Sigmoid colon (tissue), 7 donors: ENCODE data around the gene ADARB2. TPM values are rescaled to one million over a fixed set of nuclear protein-coding genes. Genes with fewer than 3 reads are reported as not detected.
"Not testable (repeated sequence)": the region's sequence is repeated elsewhere in the genome, so short reads cannot be mapped to it uniquely, and the experiment has no call there.

Experiments used
- DNase-seq: peaks from one replicate; pipeline ENCODE4 v3.0.0-alpha.2; 2019
- H3K27ac ChIP-seq, 4 donors: fragments of 200-600 bp; sonication (generic); one replicate each; pipeline ENCODE4 v1.5.1; 2016 to 2019; ENCODE audit warnings: mild to moderate bottlenecking in 1 of 4
- H3K27me3 ChIP-seq, 3 donors: fragments of 200-600 bp; sonication (generic); one replicate each; pipeline ENCODE4 v1.5.1; 2019; ENCODE audit warnings: mild to moderate bottlenecking in 1 of 3
- H3K36me3 ChIP-seq, 4 donors: fragments of 200-600 bp; sonication (generic); one replicate each; pipeline ENCODE4 v1.5.1; 2016 to 2019
- H3K4me1 ChIP-seq, 4 donors: fragments of 200-600 bp; sonication (generic); one replicate each; pipeline ENCODE4 v1.5.1; 2017 to 2019
- H3K4me3 ChIP-seq, 4 donors: fragments of 200-600 bp; sonication (generic); one replicate each; pipeline ENCODE4 v1.5.1; 2017 to 2019; ENCODE audit warnings: mild to moderate bottlenecking in 2 of 4, moderate library complexity in 1 of 4
- H3K9me3 ChIP-seq, 4 donors: fragments of 200-600 bp in 3 of 4; sonication (generic) in 3 of 4; one replicate each; pipeline versions ENCODE4 v1.5.1 to v1.6.1; 2013 to 2019
- EP300 ChIP-seq, 4 donors: sonication (generic); formaldehyde crosslinking; IDR thresholded peaks; one replicate each; pipeline ENCODE4 v1.6.1; 2017; ENCODE audit warnings: antibody characterized with exemption in 4 of 4
- POLR2A ChIP-seq, 2 donors: fragments of 450-650 bp; IDR thresholded peaks; one replicate each; pipeline ENCODE4 v1.6.1; 2016; ENCODE audit warnings: antibody characterized with exemption in 2 of 2, mild to moderate bottlenecking in 2 of 2, moderate library complexity in 2 of 2
- POLR2AphosphoS5 ChIP-seq, 4 donors: sonication (generic); formaldehyde crosslinking; IDR thresholded peaks; one replicate each; pipeline ENCODE4 v1.6.1; 2017; ENCODE audit warnings: antibody characterized with exemption in 4 of 4
- WGBS, 2 donors: extraction: QIAGEN DNeasy Blood & Tissue Kit; methylation state at CpG; one replicate each; pipeline ENCODE4 v1.1.7; 2013; 5-methylcytosine and 5-hydroxymethylcytosine counted together
- intact Hi-C: fragments of 100-400 bp; cut with DNase I; formaldehyde crosslinking; loops from one replicate; pipeline ENCODE4 v1.15.1; 2023
- polyA plus RNA-seq, 3 donors: library from polyadenylated mRNA; stranded (reverse); fragments of 200-250 nt; gene quantifications; one replicate each; pipeline ENCODE4 v1.2.3, GENCODE V29; 2013
- total RNA-seq, 4 donors: library from RNA; depleted of rRNA; stranded (reverse); fragments of >200 nt; gene quantifications; one replicate each; pipeline ENCODE4 v1.1.0, GENCODE V29; 2016
- TF ChIP-seq, protein P1 (sequence below), 4 experiments: fragments of 450-650 bp in 3 of 4; fragments of 200-600 bp in 1 of 4; IDR thresholded peaks; one replicate each; pipeline ENCODE4 v1.5.1; 2016 to 2019; ENCODE audit warnings: antibody characterized with exemption in 4 of 4, mild to moderate bottlenecking in 3 of 4, moderate library complexity in 2 of 4
- donor health status: healthy with polysubstance abuse.
- donor health status: Bipolar disorder and iron deficiency.
- donor health status: healthy.

The ADARB2 gene
- total and polyA plus RNA-seq, 7 donors = 0.60 to 5.9 (median 3.5) TPM; not detected in 1

GRCh38 chr10:1328981-1329614 lies 408.2 kb downstream of the ADARB2 start:
- TF ChIP-seq POLR2A (IDR thresholded peaks at IDR 0.05) (no peak), POLR2AphosphoS5 (IDR thresholded peaks at IDR 0.05) (no peak), EP300 (IDR thresholded peaks at IDR 0.05) (no peak)
- TF ChIP-seq, protein P1, sequence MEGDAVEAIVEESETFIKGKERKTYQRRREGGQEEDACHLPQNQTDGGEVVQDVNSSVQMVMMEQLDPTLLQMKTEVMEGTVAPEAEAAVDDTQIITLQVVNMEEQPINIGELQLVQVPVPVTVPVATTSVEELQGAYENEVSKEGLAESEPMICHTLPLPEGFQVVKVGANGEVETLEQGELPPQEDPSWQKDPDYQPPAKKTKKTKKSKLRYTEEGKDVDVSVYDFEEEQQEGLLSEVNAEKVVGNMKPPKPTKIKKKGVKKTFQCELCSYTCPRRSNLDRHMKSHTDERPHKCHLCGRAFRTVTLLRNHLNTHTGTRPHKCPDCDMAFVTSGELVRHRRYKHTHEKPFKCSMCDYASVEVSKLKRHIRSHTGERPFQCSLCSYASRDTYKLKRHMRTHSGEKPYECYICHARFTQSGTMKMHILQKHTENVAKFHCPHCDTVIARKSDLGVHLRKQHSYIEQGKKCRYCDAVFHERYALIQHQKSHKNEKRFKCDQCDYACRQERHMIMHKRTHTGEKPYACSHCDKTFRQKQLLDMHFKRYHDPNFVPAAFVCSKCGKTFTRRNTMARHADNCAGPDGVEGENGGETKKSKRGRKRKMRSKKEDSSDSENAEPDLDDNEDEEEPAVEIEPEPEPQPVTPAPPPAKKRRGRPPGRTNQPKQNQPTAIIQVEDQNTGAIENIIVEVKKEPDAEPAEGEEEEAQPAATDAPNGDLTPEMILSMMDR (IDR thresholded peaks at IDR 0.05) = no peak
- no peak for DNase-seq
- 61 to 84% methylated on average over 5 of the region's 5 CpGs for WGBS, 2 donors
- H3K9me3 ChIP-seq = peaks cover 0 to 2% (median 0%) of the 10 kb centered on the region in 4 donors
- H3K36me3 ChIP-seq = no peaks in the 10 kb centered on the region
- H3K4me3 ChIP-seq = no peak overlapping the region
- no peaks in the 10 kb centered on the region for H3K4me1 ChIP-seq
- no peak overlapping the region for H3K27ac ChIP-seq
- H3K27me3 ChIP-seq = peaks cover 0 to 7% (median 0%) of the 10 kb centered on the region in 3 donors
- intact Hi-C loops = no loop called here

GRCh38 chr10:1328161-1328823 lies 409.0 kb downstream of the ADARB2 start:
- H3K27me3 ChIP-seq = peaks cover 0 to 7% (median 0%) of the 10 kb centered on the region in 3 donors
- H3K9me3 ChIP-seq = peaks cover 0 to 2% (median 0%) of the 10 kb centered on the region in 4 donors
- DNase-seq = no peak
- H3K4me3 ChIP-seq = no peak overlapping the region
- H3K36me3 ChIP-seq = no peaks in the 10 kb centered on the region
- H3K27ac ChIP-seq = no peak overlapping the region
- 53 to 80% methylated on average over 15 of the region's 15 CpGs for WGBS, 2 donors
- TF ChIP-seq EP300 (IDR thresholded peaks at IDR 0.05) (no peak), POLR2A (IDR thresholded peaks at IDR 0.05) (no peak), POLR2AphosphoS5 (IDR thresholded peaks at IDR 0.05) (no peak)
- TF ChIP-seq, protein P1 (IDR thresholded peaks at IDR 0.05) = no peak
- intact Hi-C loops = no loop called here
- H3K4me1 ChIP-seq = no peaks in the 10 kb centered on the region

GRCh38 chr10:1327759-1328158 lies 409.6 kb downstream of the ADARB2 start:
- Histone ChIP-seq H3K4me1 (no peaks in the 10 kb centered on the region), H3K27me3 (peaks cover 0 to 7% (median 0%) of the 10 kb centered on the region in 3 donors), H3K27ac (no peak overlapping the region), H3K9me3 (peaks cover 0 to 2% (median 0%) of the 10 kb centered on the region in 4 donors), H3K36me3 (no peaks in the 10 kb centered on the region), H3K4me3 (no peak overlapping the region)
- no peak for DNase-seq
- WGBS, 2 donors = 95 to 97% methylated on average over 15 of the region's 15 CpGs
- intact Hi-C loops = no loop called here
- TF ChIP-seq EP300 (IDR thresholded peaks at IDR 0.05) (no peak), POLR2AphosphoS5 (IDR thresholded peaks at IDR 0.05) (no peak), POLR2A (IDR thresholded peaks at IDR 0.05) (no peak)
- TF ChIP-seq, protein P1 (IDR thresholded peaks at IDR 0.05) = no peak

GRCh38 chr10:1326514-1326913 lies 410.8 kb downstream of the ADARB2 start:
- H3K4me3 ChIP-seq, H3K27ac ChIP-seq, H3K9me3 ChIP-seq, intact Hi-C loops, H3K4me1 ChIP-seq, H3K36me3 ChIP-seq, H3K27me3 ChIP-seq, DNase-seq: not testable (repeated sequence)
- WGBS, 2 donors = 63 to 87% methylated on average over 20 of the region's 20 CpGs

DNA sequence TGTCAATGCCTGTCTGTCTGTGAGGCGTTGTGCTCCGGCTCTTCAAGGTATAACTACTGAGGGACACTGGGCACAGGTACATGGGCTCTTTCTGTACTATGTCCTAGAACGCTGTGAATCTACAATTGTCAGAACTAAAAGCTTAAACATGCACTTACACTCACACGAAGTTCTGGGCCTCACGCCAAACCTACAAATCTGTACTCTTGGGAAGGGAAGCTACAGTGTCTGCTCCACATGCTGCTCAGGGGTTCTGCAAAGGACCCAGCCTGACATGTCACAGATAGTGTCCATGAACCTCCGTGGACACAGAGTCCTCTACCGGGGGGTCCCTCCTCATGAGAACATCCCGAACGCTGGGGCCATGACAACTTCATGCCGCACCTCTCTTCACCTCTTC lies 412.4 kb downstream of the ADARB2 start:
- Histone ChIP-seq H3K4me3 (no peak overlapping the region), H3K27ac (no peak overlapping the region), H3K36me3 (no peaks in the 10 kb centered on the region), H3K27me3 (peaks cover 0 to 7% (median 0%) of the 10 kb centered on the region in 3 donors), H3K4me1 (no peaks in the 10 kb centered on the region), H3K9me3 (no peaks in the 10 kb centered on the region)
- DNase-seq = no peak
- intact Hi-C loops = no loop called here
- 65 to 72% methylated on average over 10 of the region's 10 CpGs for WGBS, 2 donors
- no peak for TF ChIP-seq POLR2AphosphoS5 (IDR thresholded peaks at IDR 0.05)
- TF ChIP-seq, protein P1 (IDR thresholded peaks at IDR 0.05) = no peak
- TF ChIP-seq EP300 (IDR thresholded peaks at IDR 0.05) = no peak
- no peak for TF ChIP-seq POLR2A (IDR thresholded peaks at IDR 0.05)
